Stimulated activated CD8-positive, alpha-beta memory T cell treated with anti-CD3 and anti-CD28 coated beads, Interleukin-4, amount 100 ng/mL, for 1 hour (primary cell): Measurements from ENCODE around the gene ETV6.
"Not testable (repeated sequence)": the region's sequence is repeated elsewhere in the genome, so short reads cannot be mapped to it uniquely, and the experiment has no call there.

ENCODE experiments used
- DNase-seq, 2 donors: peaks; one replicate each; pipeline ENCODE4 v3.0.0-alpha.2; 2020; ENCODE audit warnings: low read depth in 2 of 2, low spot score in 1 of 2

ETV6 gene

DNA sequence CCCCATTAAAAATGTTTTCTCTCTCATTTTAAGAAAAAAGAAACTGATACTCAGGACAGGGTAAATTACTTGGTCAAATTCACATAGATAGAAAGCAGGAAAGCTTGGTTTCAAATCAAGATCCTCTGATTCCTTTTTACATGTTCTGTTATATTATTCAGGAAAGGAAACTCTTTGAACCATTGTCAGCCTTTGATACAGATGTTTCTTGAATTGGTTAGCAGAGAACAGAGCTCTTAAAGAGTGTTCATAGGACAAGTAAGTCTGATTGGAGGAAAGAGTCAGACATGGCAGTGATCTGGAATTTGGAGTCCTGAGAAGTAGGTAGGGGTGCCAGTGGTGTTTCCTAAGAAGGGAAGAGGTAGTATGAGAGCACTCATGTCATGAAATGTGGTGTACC is 256.1 kb downstream of the ETV6 start:
- DNase-seq, result no peak

DNA sequence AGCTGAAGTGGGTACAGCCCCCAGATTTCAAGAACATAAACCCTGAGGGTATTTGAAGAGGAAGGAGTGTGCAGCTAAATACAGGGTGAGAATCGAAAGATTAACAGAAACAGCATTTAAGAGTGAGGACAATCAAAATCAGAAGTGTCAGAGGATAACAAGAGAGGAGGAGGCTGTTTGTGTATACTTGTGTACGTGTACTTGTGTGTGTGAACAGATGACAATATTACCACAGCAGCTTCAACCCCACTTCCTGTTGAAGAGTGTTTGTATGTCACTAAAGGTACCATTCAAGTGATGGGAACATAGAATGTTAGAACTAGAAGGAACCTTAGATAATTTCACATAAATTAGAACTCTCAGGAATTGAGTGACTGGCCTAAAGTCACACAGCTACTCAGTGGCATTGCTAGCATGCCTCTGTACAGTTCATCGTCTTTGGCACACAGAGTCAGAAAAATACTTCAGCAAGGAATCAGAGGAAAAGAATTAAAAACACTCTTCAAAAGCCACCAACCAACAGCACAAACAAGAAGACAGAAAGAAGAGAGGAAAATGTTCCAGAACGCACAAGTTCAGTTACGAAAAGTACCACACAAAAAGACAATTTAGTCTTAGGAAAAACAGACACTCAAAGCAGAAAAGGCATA is 256.9 kb downstream of the ETV6 start:
- no peak for DNase-seq

DNA sequence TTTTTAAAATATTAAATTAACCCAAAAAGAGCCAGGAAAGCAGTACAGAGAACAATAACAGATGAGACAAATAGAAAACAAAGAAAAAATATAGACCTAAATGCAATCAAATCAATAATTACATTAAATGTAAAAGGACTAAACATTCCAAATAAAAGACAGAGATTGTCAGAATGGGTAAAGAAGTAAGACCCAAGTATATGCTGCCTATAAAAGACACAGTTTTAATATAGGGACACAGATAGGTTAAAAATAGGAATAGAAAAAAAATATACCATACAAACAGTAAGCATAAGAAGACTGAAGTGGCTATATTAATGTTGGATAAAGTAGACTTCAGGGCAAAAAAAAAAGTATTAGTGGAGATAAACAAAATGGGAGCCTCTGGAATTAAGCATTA is 258.2 kb downstream of the ETV6 start:
- no peak for DNase-seq

DNA sequence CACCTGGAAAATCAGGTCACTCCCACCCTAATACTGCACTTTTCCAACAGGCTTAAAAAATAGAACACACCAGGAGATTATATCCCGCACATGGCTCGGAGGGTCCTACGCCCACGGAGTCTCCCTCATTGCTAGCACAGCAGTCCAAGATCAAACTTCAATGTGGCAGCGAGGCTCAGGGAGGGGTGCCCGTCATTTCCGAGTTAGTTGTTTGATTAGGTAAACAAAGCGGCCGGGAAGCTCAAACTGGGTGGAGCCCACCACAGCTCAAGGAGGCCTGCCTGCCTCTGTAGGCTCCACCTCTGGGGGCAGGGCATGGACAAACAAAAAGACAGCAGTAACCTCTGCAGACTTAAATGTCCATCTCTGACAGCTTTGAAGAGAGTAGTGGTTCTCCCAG is 259.9 kb downstream of the ETV6 start:
- DNase-seq, result not testable (repeated sequence)

DNA sequence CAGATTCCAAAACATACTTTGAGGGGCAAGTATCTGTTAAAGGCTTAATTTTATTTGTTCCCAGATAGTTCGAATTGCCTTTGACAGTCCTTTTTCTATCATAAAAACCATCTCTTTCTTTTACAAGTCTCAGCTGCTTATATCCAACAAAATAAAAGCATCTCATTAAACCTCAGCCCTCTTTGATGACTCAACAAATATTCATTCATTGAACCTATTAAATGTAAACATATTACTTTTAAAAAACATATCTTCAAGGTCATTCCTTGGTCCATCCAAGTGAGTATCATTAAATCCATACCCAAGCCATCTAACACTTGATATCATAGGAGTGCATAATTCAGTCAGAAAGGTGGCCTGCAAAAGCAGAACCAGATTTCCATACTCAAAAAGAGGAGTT is 266.6 kb downstream of the ETV6 start:
- no peak for DNase-seq

DNA sequence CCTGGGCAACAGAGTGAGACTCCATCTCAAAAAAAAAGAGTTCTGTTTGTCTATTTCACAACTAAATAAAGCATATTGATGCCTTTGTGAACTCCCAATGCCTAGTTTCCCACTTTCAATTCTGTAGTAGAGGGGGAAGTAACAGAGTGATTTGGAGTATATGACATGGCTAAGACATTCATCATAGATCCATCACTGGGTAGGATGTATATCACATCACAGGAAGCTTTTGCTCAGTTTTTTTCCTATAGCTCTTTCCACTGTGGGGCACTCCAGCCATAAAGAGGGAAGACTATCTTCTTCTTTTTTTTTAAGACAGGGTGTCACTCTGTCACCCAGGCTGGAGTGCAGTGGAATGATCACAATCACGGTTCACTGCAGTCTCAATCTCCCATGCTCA is 267.3 kb downstream of the ETV6 start:
- DNase-seq, result no peak

DNA sequence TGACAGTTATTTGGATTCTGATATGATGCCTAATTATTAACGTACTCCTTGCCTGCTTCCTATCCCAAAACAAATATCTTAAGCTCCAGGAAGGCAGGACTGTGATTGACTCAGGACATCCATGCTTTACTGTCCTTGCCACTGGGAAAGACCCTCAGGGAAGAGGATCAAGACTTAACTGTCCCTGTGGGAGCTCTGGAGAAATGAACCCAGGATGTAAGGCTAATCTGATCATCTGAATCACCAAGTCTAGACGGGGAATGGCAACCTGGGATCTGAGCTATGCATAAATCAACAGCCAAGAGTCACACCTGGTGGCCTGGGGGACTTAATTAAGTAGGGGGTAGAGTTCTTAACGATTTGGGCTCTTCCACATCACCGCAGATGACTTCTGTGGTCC is 268.0 kb downstream of the ETV6 start:
- no peak for DNase-seq

DNA sequence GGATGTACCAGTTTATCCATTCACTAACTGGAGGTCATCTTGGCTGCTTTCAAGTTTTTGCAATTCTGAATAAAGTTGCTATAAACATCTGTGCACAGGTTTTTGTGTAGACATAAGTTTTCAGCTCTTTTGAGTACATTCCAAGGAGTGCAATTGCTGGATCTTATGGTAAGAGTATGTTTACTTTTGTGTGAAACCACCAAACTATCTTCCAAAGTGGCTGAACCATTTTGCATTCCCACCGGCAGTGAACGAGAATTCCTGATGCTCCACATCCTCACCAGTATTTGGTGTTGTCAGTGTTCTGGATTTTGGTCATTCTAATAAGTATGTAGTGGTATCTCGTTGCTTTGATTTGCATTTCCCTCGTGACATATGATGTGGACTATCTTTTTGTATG is 270.8 kb downstream of the ETV6 start:
- no peak for DNase-seq

DNA sequence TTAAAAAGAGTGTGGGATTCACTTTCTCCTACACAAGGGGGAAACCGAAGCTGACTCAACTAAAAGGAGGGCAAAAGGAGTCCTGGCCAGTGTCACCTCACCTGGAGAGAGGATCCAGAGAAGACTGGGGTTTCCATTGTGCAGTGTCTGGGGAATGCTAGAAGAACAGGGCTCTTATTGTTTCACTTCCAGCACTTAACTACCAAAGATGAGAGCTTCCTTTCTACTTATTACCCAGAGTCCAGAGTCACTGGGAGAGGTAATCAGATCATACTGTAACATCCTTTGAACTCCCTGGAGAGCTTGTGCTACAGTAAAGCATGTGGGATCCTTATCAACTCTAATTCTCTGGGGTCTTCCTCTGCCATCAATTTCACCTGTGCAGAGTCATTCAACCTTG is 272.9 kb downstream of the ETV6 start:
- no peak for DNase-seq

DNA sequence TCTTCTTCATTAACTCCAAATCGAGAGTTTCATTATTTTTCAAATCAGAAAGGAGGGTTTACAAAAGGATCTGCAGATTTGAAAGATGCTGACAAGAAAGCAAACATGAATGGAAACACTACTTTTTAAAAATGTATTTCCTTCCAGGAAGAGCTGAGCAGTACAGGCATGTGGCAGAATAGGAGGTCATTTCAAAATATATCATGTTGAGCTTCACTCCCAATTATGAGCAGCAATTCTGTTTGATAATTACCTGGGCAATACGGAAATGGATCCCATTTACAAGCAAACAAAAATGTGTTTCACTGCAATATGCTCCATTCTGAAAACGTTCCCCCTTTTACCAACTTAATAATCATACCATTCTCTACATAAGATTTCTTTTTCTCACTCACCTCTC is 273.6 kb downstream of the ETV6 start:
- DNase-seq, result no peak

DNA sequence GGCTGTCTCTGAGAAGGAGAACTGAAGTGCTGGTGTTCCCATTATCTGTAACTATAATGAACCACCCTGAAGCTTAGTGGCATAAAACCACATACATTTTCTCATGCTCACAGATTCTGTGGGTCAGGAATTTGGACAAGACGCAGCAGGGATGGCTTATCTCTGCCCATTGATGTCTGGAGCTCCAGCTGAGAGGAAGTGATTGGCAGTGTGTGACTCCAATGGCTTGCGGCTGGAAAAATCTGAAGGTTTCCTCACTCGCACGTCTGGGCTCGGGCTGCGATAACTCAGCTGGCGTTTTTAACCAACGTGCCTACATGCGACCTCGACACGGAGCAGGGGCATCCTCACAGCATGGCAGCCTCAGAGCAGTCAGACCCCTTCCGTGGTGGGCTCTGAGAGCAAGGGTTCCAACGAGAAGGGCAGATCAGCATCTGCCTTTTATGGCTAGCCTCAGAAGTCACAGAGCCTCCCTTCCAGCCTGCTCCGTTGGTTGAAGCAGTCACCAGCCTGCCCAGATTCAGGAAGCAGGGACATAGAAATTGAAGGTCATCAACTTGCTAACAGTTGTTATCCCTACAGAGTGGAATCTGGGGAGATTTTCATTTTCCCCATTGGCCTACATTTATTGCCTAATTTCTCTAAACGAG is 277.9 kb downstream of the ETV6 start:
- DNase-seq, result no peak

DNA sequence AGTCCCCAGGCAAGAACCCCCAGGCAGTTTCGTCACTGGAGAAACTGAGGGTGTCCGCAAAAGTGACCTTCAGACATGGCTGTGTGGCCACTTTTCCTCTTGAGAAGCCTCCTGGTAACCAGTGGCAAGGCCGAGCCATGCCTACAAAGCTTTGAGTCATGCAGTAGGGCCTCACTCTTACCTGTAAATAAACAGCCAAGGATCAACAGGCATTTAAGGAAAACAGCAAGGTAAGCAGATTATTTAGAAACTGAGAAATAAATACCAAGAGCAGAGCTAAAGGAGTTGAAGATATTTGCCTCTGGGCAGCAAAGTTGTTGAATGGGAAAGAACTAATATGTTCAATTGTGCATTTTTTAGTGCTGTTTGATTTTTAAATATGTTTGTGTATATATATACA is 280.2 kb downstream of the ETV6 start:
- no peak for DNase-seq

DNA sequence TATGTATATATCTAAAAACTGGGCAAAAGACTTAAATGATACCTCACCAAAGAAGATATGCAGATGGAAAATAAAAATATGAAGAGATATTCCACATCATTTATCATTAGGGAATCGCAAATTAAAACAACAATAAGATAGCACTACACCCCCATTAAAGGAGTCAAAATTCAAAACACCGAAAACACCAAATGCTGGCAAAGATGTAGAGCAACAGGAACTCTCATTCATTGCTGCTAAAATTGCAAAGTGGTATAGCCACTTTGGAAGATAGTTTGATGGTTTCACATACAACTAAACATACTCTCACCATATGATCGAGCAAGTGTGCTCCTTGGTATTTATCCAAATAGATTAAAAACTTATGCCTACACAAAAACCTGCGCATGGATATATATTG is 289.7 kb downstream of the ETV6 start:
- no peak for DNase-seq

DNA sequence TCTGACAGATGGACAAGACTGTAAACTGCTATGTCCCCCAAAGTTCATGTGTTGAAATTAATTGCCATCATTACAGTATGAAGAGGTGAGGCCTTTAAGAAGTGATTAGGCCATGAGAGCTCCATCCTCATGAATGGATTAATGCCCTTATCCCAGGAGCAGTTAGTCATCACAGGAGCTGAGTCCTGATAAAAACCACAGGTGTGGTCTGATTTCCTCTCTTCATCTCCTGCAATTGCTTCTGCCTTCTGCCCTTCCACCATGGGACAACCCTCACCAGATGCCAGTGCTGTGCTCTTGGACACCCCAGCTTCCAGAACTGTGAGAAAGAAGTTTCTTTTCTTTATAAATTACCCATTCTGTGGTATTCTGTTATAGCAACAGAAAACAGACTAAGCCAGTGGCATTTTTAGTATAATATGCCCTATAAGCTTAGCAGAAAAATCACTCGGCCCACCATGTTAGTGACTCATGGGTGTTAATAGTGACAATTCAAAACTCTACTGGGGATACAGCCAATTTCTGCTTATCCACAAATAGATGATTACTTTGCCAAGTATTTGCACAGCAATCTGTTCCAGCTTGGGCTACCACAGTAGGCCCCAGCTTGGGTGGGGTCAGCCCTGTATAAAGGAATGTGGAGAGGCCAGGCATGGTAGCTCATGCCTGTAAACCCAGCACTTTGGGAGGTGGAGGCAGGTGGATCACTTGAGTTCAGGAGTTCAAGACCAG is 292.3 kb downstream of the ETV6 start:
- no peak for DNase-seq

DNA sequence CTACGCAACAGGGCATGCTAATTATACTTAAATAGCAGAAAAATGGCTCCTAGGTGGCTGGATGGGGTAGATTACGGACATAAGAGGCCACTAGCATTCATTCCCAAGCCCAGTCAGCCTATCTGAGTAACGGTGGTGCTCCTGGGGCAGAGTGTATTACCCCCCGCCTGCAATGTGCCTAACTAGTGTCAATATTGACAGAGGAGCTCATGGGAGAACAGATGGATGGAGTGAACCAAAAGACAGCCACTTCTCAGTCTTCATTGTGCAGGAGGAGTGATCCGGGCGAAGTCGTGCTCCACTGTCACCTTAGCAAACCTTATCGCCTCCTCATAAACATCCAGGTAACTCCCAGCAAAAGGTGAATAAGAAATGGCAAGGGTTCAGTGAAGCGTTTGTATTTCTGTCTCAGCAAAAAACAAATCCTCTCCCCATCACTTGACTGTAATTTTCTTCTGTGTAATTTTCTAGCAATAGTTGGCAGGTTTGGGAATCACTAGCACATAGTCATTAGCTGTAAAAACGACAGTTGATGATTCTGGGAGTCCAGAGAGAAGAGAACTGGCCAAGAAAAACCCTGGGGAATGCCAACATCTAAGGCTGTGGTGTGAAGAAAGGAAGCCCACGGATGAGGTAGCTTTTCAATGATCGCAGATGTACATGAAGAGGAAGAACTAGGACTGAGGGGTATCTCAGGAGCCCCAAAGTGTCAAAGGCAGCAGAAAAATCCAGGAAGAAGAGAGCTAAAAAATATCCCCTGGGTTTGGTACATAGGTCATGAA is 294.6 kb downstream of the ETV6 start:
- DNase-seq, result no peak
